Osteoblast (primary cell): Measurements from ENCODE around the gene ABO. TPM values are rescaled to one million over a fixed set of nuclear protein-coding genes. Genes with fewer than 3 reads are reported as not detected.
"Not testable (repeated sequence)": the region's sequence is repeated elsewhere in the genome, so short reads cannot be mapped to it uniquely, and the experiment has no call there.

ENCODE experiments used
- DNase-seq: peaks from one replicate; pipeline ENCODE4 v3.0.0; 2011; ENCODE audit warnings: low spot score, mixed read lengths; ENCODE audit not compliant: insufficient read length; ENCODE audit errors: missing footprints
- H2AFZ ChIP-seq: 2 replicates; pipeline ENCODE4 v1.6.0; 2011; ENCODE audit warnings: mild to moderate bottlenecking, low read length
- H3K27ac ChIP-seq: 2 replicates; pipeline ENCODE4 v1.5.1; 2011; ENCODE audit warnings: mild to moderate bottlenecking, low read depth, low read length, moderate library complexity
- H3K27me3 ChIP-seq: 2 replicates; pipeline ENCODE4 v1.6.0; 2012; ENCODE audit warnings: mild to moderate bottlenecking, control low read depth, inconsistent platforms, low read length, moderate library complexity; ENCODE audit not compliant: insufficient read depth
- H3K36me3 ChIP-seq: 2 replicates; pipeline ENCODE4 v1.5.1; 2011; ENCODE audit warnings: mild to moderate bottlenecking, low read length, control low read depth, moderate library complexity; ENCODE audit not compliant: insufficient read depth
- H3K4me1 ChIP-seq: 2 replicates; pipeline ENCODE4 v1.5.1; 2011; ENCODE audit warnings: mild to moderate bottlenecking, low read length, control low read depth, moderate library complexity; ENCODE audit not compliant: insufficient read depth
- H3K4me2 ChIP-seq: 2 replicates; pipeline ENCODE4 v1.6.0; 2011; ENCODE audit warnings: mild to moderate bottlenecking, low read length; ENCODE audit not compliant: insufficient read depth
- H3K4me3 ChIP-seq: fragments of 200-600 bp; sonication (generic); 3 replicates; pipeline ENCODE4 v1.5.1; 2012; ENCODE audit warnings: mild to moderate bottlenecking, low read length, inconsistent platforms; ENCODE audit not compliant: insufficient read depth
- H3K79me2 ChIP-seq: 2 replicates; pipeline ENCODE4 v1.6.0; 2012; ENCODE audit warnings: mild to moderate bottlenecking, low read length, control low read depth, inconsistent platforms; ENCODE audit not compliant: insufficient read depth
- H3K9me3 ChIP-seq: 2 replicates; pipeline ENCODE4 v1.5.1; 2011; ENCODE audit warnings: low read depth, low read length, control low read depth
- H4K20me1 ChIP-seq: 2 replicates; pipeline ENCODE4 v1.6.0; 2012; ENCODE audit warnings: mild to moderate bottlenecking, low read length, control low read depth; ENCODE audit not compliant: insufficient read depth
- total RNA-seq: library from RNA; depleted of rRNA; stranded (reverse); fragments of >200 nt; gene quantifications from 2 replicates; pipeline ENCODE4 v1.2.3, GENCODE V29; 2012
- TF ChIP-seq, protein P1 (sequence below): IDR thresholded peaks from 2 replicates; pipeline ENCODE4 v1.5.1; 2011; ENCODE audit warnings: mild to moderate bottlenecking, low read depth, low read length, moderate library complexity; ENCODE audit errors: extremely low read depth

ABO gene
- total RNA-seq, 1 donor: not detected

DNA sequence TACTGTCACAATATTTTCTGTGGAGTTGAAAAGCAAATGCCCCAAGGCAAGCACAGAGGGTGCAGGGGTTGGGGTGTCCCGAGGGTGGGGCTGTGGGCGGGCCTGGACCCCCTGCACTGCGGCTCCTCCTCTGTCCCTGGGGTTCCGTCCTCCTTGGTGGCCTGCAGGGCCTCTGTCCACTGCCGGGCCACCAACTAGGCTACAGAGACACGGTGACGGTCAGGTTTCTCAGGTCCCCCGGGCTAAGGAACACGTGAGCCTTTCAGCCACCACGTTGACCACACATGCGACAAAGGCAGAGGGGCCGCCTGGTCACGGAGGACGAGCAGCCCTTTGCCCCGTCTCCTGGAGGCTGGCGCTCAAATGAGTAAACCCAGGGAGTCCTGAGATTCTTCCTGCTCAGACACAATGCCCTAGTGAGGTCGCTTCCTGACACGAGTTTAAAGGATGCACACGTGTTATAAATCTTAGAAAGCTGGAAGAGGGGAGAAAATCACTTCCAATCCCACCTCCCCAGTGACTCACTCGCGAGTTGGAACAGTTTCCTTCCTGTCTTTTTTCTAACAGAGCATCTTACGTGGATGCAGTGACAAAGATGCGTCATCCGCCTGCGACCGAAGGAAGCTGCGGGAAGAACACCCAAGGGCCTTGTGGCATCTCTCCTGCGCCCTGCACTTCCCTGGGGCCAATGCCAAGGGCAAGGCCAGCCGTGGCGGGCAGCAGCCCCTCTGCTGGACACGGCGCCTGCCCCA is 41.1 kb downstream of the ABO start:
- Histone ChIP-seq H3K4me1 (peaks cover 11% of the 10 kb centered on the region), H3K27me3 (no peaks in the 10 kb centered on the region), H2AFZ (no peak overlapping the region), H3K79me2 (no peaks in the 10 kb centered on the region), H3K36me3 (no peaks in the 10 kb centered on the region), H3K27ac (no peak overlapping the region), H3K4me2 (no peak overlapping the region), H3K9me3 (no peaks in the 10 kb centered on the region), H3K4me3 (no peak overlapping the region), H4K20me1 (no peaks in the 10 kb centered on the region)
- peak; percentile 75 for DNase-seq
- TF ChIP-seq, protein P1, sequence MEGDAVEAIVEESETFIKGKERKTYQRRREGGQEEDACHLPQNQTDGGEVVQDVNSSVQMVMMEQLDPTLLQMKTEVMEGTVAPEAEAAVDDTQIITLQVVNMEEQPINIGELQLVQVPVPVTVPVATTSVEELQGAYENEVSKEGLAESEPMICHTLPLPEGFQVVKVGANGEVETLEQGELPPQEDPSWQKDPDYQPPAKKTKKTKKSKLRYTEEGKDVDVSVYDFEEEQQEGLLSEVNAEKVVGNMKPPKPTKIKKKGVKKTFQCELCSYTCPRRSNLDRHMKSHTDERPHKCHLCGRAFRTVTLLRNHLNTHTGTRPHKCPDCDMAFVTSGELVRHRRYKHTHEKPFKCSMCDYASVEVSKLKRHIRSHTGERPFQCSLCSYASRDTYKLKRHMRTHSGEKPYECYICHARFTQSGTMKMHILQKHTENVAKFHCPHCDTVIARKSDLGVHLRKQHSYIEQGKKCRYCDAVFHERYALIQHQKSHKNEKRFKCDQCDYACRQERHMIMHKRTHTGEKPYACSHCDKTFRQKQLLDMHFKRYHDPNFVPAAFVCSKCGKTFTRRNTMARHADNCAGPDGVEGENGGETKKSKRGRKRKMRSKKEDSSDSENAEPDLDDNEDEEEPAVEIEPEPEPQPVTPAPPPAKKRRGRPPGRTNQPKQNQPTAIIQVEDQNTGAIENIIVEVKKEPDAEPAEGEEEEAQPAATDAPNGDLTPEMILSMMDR: no peak

DNA sequence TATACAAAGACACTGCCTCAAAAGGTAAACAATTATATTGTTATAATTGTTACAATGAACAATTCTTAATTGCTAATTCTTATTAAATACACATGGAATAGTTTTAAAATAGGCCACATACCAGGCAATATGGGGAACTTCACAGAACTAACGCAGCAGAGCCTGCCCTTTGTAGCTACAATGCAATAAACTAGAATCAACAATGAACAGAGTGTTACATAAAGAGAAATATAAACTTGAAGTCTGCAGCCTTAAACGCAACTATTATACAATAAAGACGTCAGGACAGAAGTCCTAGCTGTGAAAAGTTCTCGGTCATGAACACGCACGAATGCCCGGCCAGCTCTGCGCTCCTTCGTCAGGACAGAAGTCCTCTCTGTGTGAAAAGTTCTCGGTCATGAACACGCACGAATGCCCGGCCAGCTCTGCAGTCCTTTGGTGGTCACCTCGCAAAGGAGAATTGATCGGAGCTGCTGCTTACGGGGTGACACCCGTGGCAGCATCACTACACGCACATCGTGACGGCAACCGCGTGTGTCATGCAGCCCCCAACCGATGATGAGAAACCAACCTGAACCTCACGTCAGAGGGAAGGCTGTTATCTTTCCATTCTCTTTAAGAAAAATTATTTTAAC is 43.0 kb downstream of the ABO start:
- H4K20me1 ChIP-seq, DNase-seq, H3K4me2 ChIP-seq, H3K27me3 ChIP-seq, H3K79me2 ChIP-seq, H3K9me3 ChIP-seq, H3K36me3 ChIP-seq, H3K4me3 ChIP-seq, H3K27ac ChIP-seq, H3K4me1 ChIP-seq, H2AFZ ChIP-seq: not testable (repeated sequence)

DNA sequence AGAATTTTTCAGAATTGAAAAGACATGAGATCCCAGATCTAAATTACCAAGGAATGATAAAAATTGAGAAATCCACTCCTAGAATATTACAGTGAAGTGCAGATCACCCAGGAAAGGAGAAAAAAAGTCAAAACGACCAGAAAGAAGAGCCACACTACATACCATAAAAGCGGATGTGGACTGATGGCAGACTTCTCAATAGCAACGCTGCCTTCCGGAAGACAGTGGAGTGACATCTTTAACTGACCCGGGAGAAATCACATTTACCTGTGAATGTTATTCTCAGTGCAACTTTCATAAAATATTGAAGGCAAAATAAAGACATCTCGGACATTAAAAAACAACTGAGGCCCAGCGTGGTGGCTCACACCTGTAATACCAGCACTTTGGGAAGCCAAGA is 44.5 kb downstream of the ABO start:
- not testable (repeated sequence) for H3K27ac ChIP-seq, H3K4me3 ChIP-seq, H2AFZ ChIP-seq, DNase-seq, H3K36me3 ChIP-seq, H3K4me1 ChIP-seq, H3K27me3 ChIP-seq, H4K20me1 ChIP-seq, H3K9me3 ChIP-seq, H3K79me2 ChIP-seq, H3K4me2 ChIP-seq

DNA sequence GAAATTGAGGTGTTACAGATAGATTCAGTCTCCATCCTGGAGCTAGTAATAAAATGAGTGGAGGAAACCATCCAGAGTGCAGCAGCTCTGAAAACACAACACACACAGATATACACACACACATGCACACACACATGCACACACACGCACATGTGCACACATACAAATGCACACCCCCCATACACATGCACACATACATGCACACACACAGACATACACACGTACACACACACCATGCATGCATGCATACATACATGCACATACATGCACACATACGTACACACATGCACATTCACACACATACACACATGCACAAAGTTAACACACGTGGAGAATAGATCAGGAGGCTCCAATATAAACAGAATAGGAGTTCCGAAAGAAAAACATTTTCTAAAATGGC is 44.9 kb downstream of the ABO start:
- Histone ChIP-seq H3K4me2 (no peak overlapping the region), H3K9me3 (no peaks in the 10 kb centered on the region), H3K27me3 (no peaks in the 10 kb centered on the region), H2AFZ (no peak overlapping the region), H4K20me1 (no peaks in the 10 kb centered on the region), H3K27ac (no peak overlapping the region), H3K79me2 (no peaks in the 10 kb centered on the region), H3K36me3 (no peaks in the 10 kb centered on the region), H3K4me3 (no peak overlapping the region), H3K4me1 (no peaks in the 10 kb centered on the region)
- TF ChIP-seq, protein P1: no peak
- no peak for DNase-seq

DNA sequence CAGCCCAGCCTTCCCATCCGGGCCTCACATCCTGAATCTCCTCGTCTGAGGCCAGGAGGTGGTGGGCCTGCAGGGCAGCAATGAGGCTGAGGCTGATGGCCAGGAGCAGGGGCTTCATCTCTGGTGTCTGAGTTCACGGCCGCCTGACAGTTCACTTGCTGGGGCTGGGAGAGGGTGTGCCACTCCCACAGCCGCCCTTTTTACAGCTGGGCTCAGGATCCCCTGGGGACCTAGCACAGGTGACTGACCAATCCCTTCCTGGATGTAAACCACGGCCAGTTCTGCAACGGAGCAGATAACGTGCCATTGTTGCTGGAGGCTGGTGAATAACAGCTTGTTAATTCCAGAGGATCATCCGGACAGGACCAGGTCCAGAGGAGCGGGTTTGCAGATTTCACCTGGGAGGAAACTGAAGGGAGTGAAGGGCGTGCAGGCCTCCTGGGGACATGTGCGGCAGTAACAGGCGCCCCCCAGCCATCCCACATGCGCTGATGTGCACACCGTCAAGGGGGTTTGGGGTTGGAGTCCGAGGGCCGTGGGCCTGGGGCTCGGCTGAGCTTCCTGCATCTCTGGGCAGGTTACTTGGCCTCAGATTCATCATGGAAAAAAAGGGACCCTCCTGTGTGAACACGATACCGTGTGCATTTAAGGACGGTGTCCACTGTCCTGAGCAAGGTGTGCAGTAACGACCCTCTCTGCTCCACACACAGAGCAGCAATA is 46.4 kb downstream of the ABO start:
- not testable (repeated sequence) for H3K4me1 ChIP-seq, H3K36me3 ChIP-seq, H3K27ac ChIP-seq, H3K27me3 ChIP-seq, H3K4me2 ChIP-seq, H3K79me2 ChIP-seq, H3K4me3 ChIP-seq, H4K20me1 ChIP-seq, H2AFZ ChIP-seq, H3K9me3 ChIP-seq
- peak; percentile 18 for DNase-seq

DNA sequence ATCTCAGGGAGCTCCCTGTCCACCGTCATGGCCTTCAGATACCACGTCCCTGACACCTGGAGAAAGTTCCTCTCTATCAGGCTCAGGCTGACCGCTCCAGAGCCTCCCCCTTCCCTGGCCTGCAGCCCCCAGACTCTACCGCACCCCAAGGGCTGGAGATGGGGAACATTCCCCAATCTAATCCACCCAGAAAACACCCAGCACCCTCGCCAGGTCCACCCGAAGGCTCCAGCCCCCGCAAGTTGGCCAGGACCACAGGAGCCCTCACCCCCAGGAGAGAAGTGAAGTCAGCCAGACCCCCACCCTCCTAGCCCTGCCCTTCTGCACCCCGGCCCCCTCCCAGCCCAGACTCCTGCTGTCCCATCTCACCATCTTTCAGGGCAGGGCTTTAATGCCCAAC is 47.0 kb downstream of the ABO start:
- not testable (repeated sequence) for H3K79me2 ChIP-seq, H3K4me2 ChIP-seq, H3K4me3 ChIP-seq, H4K20me1 ChIP-seq, H3K4me1 ChIP-seq, H3K9me3 ChIP-seq, H3K27me3 ChIP-seq, DNase-seq, H3K27ac ChIP-seq, H2AFZ ChIP-seq, H3K36me3 ChIP-seq
